Right renal cortex interstitium (tissue), 3 donors: ENCODE data around the gene NTSR1. TPM values are rescaled to one million over a fixed set of nuclear protein-coding genes. Genes with fewer than 3 reads are reported as not detected.

Experiments
- DNase-seq, 3 donors: peaks; one replicate each; pipeline ENCODE4 v3.0.0-alpha.2; 2013; ENCODE audit warnings: low read depth in 3 of 3, low spot score in 2 of 3
- polyA plus RNA-seq, 3 donors: library from polyadenylated mRNA; unstranded; fragments of 120-200 nt; gene quantifications; one replicate each; pipeline ENCODE4 v1.2.1, GENCODE V29; 2013; ENCODE audit not compliant: insufficient read length in 3 of 3

The NTSR1 gene
- polyA plus RNA-seq, 3 donors: 0.96 to 1.2 (median 1.0) TPM

- no peak for DNase-seq
These were observed 1.8 kb upstream of the NTSR1 start for GRCh38 chr20:62706857-62707256.

GRCh38 chr20:62707276-62707920, 1.2 kb upstream of the NTSR1 start:
- no peak for DNase-seq

GRCh38 chr20:62707921-62708521, 615 bp upstream of the NTSR1 start:
- DNase-seq: no peak

GRCh38 chr20:62709537-62709905, 885 bp downstream of the NTSR1 start:
- no peak for DNase-seq

- DNase-seq: no peak
These were observed 1.7 kb downstream of the NTSR1 start for GRCh38 chr20:62710221-62710885.

- DNase-seq: no peak
These were observed 2.5 kb downstream of the NTSR1 start for GRCh38 chr20:62710886-62711702.

GRCh38 chr20:62711703-62712101, 3.1 kb downstream of the NTSR1 start:
- no peak for DNase-seq

GRCh38 chr20:62712606-62713005, 4.0 kb downstream of the NTSR1 start:
- no peak for DNase-seq

- no peak for DNase-seq
These were observed 5.4 kb downstream of the NTSR1 start for GRCh38 chr20:62714006-62714405.

GRCh38 chr20:62714799-62715198, 6.2 kb downstream of the NTSR1 start:
- DNase-seq: no peak

GRCh38 chr20:62715201-62715600, 6.6 kb downstream of the NTSR1 start:
- no peak for DNase-seq

GRCh38 chr20:62716198-62716940, 7.7 kb downstream of the NTSR1 start:
- no peak for DNase-seq

GRCh38 chr20:62716941-62717310, 8.3 kb downstream of the NTSR1 start:
- DNase-seq: no peak

GRCh38 chr20:62717933-62718332, 9.3 kb downstream of the NTSR1 start:
- no peak for DNase-seq

- no peak for DNase-seq
These were observed 9.9 kb downstream of the NTSR1 start for GRCh38 chr20:62718546-62718945.

- DNase-seq: no peak
These were observed 10.8 kb downstream of the NTSR1 start for GRCh38 chr20:62719250-62719935.

- no peak for DNase-seq
These were observed 13.1 kb downstream of the NTSR1 start for GRCh38 chr20:62721511-62722370.

- DNase-seq: no peak
These were observed 14.0 kb downstream of the NTSR1 start for GRCh38 chr20:62722627-62723026.

GRCh38 chr20:62723351-62723750, 14.7 kb downstream of the NTSR1 start:
- DNase-seq: no peak
